Left lobe of liver (tissue), 2 donors: ENCODE results near the gene CLIP2. TPM values are rescaled to one million over a fixed set of nuclear protein-coding genes. Genes with fewer than 3 reads are reported as not detected.
"Not testable (repeated sequence)": the region's sequence is repeated elsewhere in the genome, so short reads cannot be mapped to it uniquely, and the experiment has no call there.

ENCODE experiments used
- ATAC-seq: fragments of 200-7000 bp; cut with Tn5 transposase; one replicate; pipeline ENCODE4 v1.9.1; 2020; ENCODE audit warnings: mild to moderate bottlenecking, moderate library complexity
- DNase-seq: peaks from one replicate; pipeline ENCODE4 v3.0.0-alpha.2; 2020; ENCODE audit warnings: low spot score
- total RNA-seq: library from RNA; stranded (reverse); gene quantifications from one replicate; pipeline ENCODE4 v1.2.1, GENCODE V29; 2021
- donor health status: DM: no; HTN: no; CAD: no; lungs with moderate emphysema.
- donor health status: DM: no; HTN: yes; CAD: no.

Gene CLIP2
- total RNA-seq, 1 donor from 2014 or later: 5.4 TPM

- DNase-seq (no peak), ATAC-seq (peak; percentile 9)
Observed at GRCh38 chr7:74294191-74294998, 5.2 kb downstream of the CLIP2 start.

GRCh38 chr7:74297516-74298233, 8.5 kb downstream of the CLIP2 start:
- DNase-seq: no peak
- no peak for ATAC-seq

GRCh38 chr7:74299401-74299800, 10.2 kb downstream of the CLIP2 start:
- DNase-seq: no peak
- ATAC-seq: no peak

- no peak for ATAC-seq
- no peak for DNase-seq
Observed at GRCh38 chr7:74300926-74301325, 11.7 kb downstream of the CLIP2 start.

GRCh38 chr7:74302745-74303221, 13.6 kb downstream of the CLIP2 start:
- DNase-seq: no peak
- ATAC-seq: no peak

- ATAC-seq (no peak), DNase-seq (no peak)
Observed at GRCh38 chr7:74304550-74304949, 15.3 kb downstream of the CLIP2 start.

GRCh38 chr7:74306004-74306729, 17.0 kb downstream of the CLIP2 start:
- ATAC-seq (no peak), DNase-seq (no peak)

GRCh38 chr7:74306730-74307469, 17.7 kb downstream of the CLIP2 start:
- no peak for DNase-seq
- ATAC-seq: peak; percentile 40

GRCh38 chr7:74307738-74308505, 18.7 kb downstream of the CLIP2 start:
- DNase-seq (peak; percentile 73), ATAC-seq (peak; percentile 88)

GRCh38 chr7:74309181-74309580, 20.0 kb downstream of the CLIP2 start:
- DNase-seq (no peak), ATAC-seq (no peak)

- no peak for ATAC-seq
Observed at GRCh38 chr7:74311305-74311744, 22.1 kb downstream of the CLIP2 start.

GRCh38 chr7:74312418-74313028, 23.3 kb downstream of the CLIP2 start:
- DNase-seq (no peak), ATAC-seq (no peak)

More at GRCh38 chr7:74311305-74311744, 22.1 kb downstream of the CLIP2 start:
- DNase-seq: no peak

GRCh38 chr7:74315891-74316290, 26.7 kb downstream of the CLIP2 start:
- ATAC-seq, DNase-seq: not testable (repeated sequence)

GRCh38 chr7:74317146-74317782, 28.1 kb downstream of the CLIP2 start:
- DNase-seq (no peak), ATAC-seq (no peak)

- no peak for DNase-seq
- ATAC-seq: no peak
Observed at GRCh38 chr7:74318043-74318442, 28.8 kb downstream of the CLIP2 start.

- DNase-seq (no peak), ATAC-seq (no peak)
Observed at GRCh38 chr7:74320645-74321221, 31.5 kb downstream of the CLIP2 start.

- DNase-seq, ATAC-seq: not testable (repeated sequence)
Observed at GRCh38 chr7:74322892-74323291, 33.7 kb downstream of the CLIP2 start.

GRCh38 chr7:74324531-74325209, 35.5 kb downstream of the CLIP2 start:
- ATAC-seq: no peak

More at GRCh38 chr7:74324531-74325209, 35.5 kb downstream of the CLIP2 start:
- DNase-seq: no peak
